Fibroblast of the aortic adventitia (primary cell): ENCODE results near the gene AFF4. TPM values are rescaled to one million over a fixed set of nuclear protein-coding genes. Genes with fewer than 3 reads are reported as not detected.
A peak's percentile ranks its signal among the peaks of the same experiment; 100 is the strongest.

Source experiments
- DNase-seq: peaks from one replicate; pipeline ENCODE4 v3.0.0-alpha.2; 2010; ENCODE audit warnings: low read depth
- H3K4me3 ChIP-seq: 2 replicates; pipeline ENCODE4 v1.5.1; 2011; ENCODE audit warnings: low read depth, mild to moderate bottlenecking, control low read depth, low read length, moderate library complexity
- CTCF ChIP-seq: IDR thresholded peaks from 2 replicates; pipeline ENCODE4 v1.5.1; 2011; ENCODE audit warnings: mild to moderate bottlenecking, low read length, control low read depth, inconsistent platforms; ENCODE audit not compliant: insufficient read depth
- total RNA-seq: library from RNA; depleted of rRNA; stranded (reverse); fragments of >200 nt; gene quantifications from 2 replicates; pipeline ENCODE4 v1.2.3, GENCODE V29; 2012; ENCODE audit warnings: low replicate concordance

The AFF4 gene
- total RNA-seq, 1 donor, result 87.7 TPM

- no peak for DNase-seq
- TF ChIP-seq CTCF, result no peak
- H3K4me3 ChIP-seq, result no peak overlapping the region
These were observed 77.2 kb downstream of the AFF4 start for GRCh38 chr5:132886064-132886823.

GRCh38 chr5:132884548-132884947, 78.9 kb downstream of the AFF4 start:
- no peak overlapping the region for H3K4me3 ChIP-seq
- TF ChIP-seq CTCF, result no peak
- no peak for DNase-seq

DNA sequence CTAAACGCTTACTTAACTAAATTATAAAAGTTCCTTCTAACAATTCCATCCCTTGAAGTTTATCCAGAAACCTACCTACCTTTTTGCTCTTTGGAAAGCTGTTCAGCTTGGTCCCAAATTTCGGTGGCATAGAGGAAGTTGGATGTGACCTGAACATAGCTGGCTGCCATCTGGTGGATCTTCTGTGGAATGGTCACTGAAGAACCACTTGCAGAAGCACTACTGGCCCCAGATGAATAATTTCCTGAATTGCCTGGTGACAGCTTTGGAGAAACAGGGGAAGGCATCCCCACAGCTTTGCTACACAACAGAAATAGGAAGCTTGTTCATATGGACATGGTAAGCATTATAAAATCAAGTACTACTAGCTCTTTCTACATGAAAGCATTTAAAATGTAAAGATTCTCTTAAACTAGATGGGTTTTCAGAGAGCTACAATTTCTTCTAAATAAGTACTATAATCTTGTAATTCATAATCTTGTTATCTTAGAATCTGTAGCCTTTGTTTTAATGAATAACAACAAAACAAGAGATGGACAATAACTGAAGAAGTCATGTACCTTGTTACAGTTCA, 80.1 kb downstream of the AFF4 start:
- DNase-seq, result peak; percentile 77
- no peak overlapping the region for H3K4me3 ChIP-seq
- TF ChIP-seq CTCF, result peak; percentile 72

- no peak for TF ChIP-seq CTCF
- H3K4me3 ChIP-seq, result no peak overlapping the region
- DNase-seq, result peak; percentile 62
These were observed 85.5 kb downstream of the AFF4 start for GRCh38 chr5:132877938-132878337.

- DNase-seq, result no peak
These were observed 86.0 kb downstream of the AFF4 start for GRCh38 chr5:132877466-132877865.

DNA sequence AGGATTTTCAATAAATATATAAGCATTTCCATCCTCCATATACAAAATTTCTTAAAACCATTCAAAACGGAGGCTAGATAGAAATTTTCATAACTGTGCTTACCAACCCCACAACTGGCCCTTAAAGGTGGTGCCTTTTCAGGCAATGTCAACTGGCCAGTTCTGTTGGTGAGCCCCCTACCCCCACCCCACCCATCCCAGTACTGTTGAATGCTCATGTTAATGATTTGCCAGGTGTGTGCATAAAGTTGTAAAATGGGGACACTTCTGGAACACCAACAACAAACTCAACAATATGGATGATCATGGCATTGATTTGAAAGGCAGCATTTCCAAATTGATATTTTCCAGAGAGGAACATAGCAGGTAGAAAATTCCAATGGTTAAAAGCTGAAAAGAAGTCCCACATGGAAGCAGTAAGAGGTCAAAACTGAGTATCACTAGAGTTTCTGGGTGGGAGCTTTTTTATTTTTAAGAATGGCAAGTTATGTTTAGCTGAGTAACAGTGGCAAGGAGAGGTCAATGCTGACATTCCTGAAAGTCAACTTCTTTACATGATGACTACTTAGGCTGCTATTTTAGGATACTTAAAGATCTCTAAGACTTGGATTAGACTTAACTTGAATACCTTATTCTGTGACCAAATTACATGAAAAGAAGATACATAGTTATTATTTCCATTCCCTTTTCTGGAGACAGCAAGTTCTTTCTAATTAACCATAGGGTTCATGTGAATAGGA, 87.2 kb downstream of the AFF4 start:
- TF ChIP-seq CTCF, result no peak
- DNase-seq, result peak; percentile 45
- no peak overlapping the region for H3K4me3 ChIP-seq

More at GRCh38 chr5:132877466-132877865, 86.0 kb downstream of the AFF4 start:
- no peak for TF ChIP-seq CTCF
- H3K4me3 ChIP-seq, result no peak overlapping the region
